Sigmoid colon (tissue), 4 donors: Measurements from ENCODE around the gene HDDC2.

Experiments
- CTCF ChIP-seq, 4 experiments: fragments of 450-650 bp in 3 of 4; fragments of 200-600 bp in 1 of 4; IDR thresholded peaks; one replicate each; pipeline ENCODE4 v1.5.1; 2016 to 2019; ENCODE audit warnings: antibody characterized with exemption in 4 of 4, mild to moderate bottlenecking in 3 of 4, moderate library complexity in 2 of 4
- POLR2A ChIP-seq, 2 donors: fragments of 450-650 bp; IDR thresholded peaks; one replicate each; pipeline ENCODE4 v1.6.1; 2016; ENCODE audit warnings: antibody characterized with exemption in 2 of 2, mild to moderate bottlenecking in 2 of 2, moderate library complexity in 2 of 2
- POLR2AphosphoS5 ChIP-seq, 4 donors: sonication (generic); formaldehyde crosslinking; IDR thresholded peaks; one replicate each; pipeline ENCODE4 v1.6.1; 2017; ENCODE audit warnings: antibody characterized with exemption in 4 of 4

DNA sequence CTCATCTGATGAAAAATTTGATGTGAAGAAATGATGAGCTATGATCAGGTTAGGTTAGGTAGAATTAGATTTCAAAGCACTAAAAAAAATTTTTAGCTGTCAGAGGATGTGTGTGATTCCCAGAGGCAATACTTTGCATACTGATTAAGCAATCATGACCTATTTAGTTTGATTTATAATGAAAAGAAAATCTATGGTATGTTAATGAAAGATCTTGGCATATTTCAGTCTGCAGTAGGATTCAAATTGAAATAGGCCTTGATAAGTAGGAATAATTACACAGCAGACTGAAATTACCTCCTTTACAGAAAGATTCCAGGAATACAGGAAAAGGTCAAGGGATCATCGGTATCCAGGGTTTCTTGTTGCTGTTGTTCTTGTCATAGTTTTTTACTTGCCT lies 69.3 kb downstream of the HDDC2 start:
- TF ChIP-seq POLR2A (IDR thresholded peaks at IDR 0.05) (no peak), CTCF (IDR thresholded peaks at IDR 0.05) (no peak), POLR2AphosphoS5 (IDR thresholded peaks at IDR 0.05) (no peak)
